Esophagus muscularis mucosa (tissue), 4 donors: ENCODE data around the gene SLC25A23.

Source experiments
- CTCF ChIP-seq, 3 experiments: fragments of 200-600 bp in 2 of 3; fragments of 450-650 bp in 1 of 3; sonication (generic) in 2 of 3; IDR thresholded peaks; one replicate each; pipeline ENCODE4 v1.5.1; 2017 to 2019; ENCODE audit warnings: antibody characterized with exemption in 3 of 3, mild to moderate bottlenecking in 2 of 3, moderate library complexity in 1 of 3
- EP300 ChIP-seq: sonication (generic); formaldehyde crosslinking; IDR thresholded peaks from one replicate; pipeline ENCODE4 v1.6.1; 2017; ENCODE audit warnings: antibody characterized with exemption
- POLR2A ChIP-seq: fragments of 450-650 bp; IDR thresholded peaks from one replicate; pipeline ENCODE4 v1.6.1; 2017; ENCODE audit warnings: antibody characterized with exemption, moderate library complexity, mild to moderate bottlenecking, low read depth
- POLR2AphosphoS5 ChIP-seq, 2 donors: sonication (generic); formaldehyde crosslinking; IDR thresholded peaks; one replicate each; pipeline ENCODE4 v1.6.1; 2017; ENCODE audit warnings: antibody characterized with exemption in 2 of 2

- no peak for TF ChIP-seq EP300
- TF ChIP-seq CTCF (IDR thresholded peaks at IDR 0.05) = no peak
- no peak for TF ChIP-seq POLR2AphosphoS5 (IDR thresholded peaks at IDR 0.05)
- TF ChIP-seq POLR2A = no peak
These were observed 7.4 kb downstream of the SLC25A23 start for GRCh38 chr19:6452223-6452614.
